ENCODE measurements around the gene FILIP1L.

The FILIP1L gene

GRCh38 chr3:99859825-99860224 is 254.5 kb downstream of the FILIP1L start:
- Histone ChIP-seq H3K27ac (ENCODE audit: low read length) (no peak overlapping the region), H3K79me2 (ENCODE audit: insufficient read depth, low read length) (no peaks in the 10 kb centered on the region), H3K4me3 (ENCODE audit: low read depth in 1 of 2, low read length in 2 of 2) (no peak overlapping the region)

GRCh38 chr3:99858469-99858868 is 255.8 kb downstream of the FILIP1L start:
- no peaks in the 10 kb centered on the region for H3K4me1 ChIP-seq (ENCODE audit: insufficient read depth, low read length)
- peaks cover 26% of the 10 kb centered on the region for H4K20me1 ChIP-seq (ENCODE audit: insufficient read depth, low read length)
- DNase-seq (no peak), ATAC-seq (ENCODE audit: insufficient read depth, low read depth) (no peak)
- H3K9ac ChIP-seq (ENCODE audit: low read depth, low read length) = no peak overlapping the region
- H3K79me2 ChIP-seq (ENCODE audit: insufficient read depth, low read length) = no peaks in the 10 kb centered on the region
- H3K4me2 ChIP-seq (ENCODE audit: insufficient read depth, low read length) = no peak overlapping the region
- no peak overlapping the region for H3K4me3 ChIP-seq (ENCODE audit: low read depth in 1 of 2, low read length in 2 of 2)
- no peak overlapping the region for H2AFZ ChIP-seq (ENCODE audit: low read depth, low read length)
- no peaks in the 10 kb centered on the region for H3K9me3 ChIP-seq (ENCODE audit: insufficient read depth, low read length, severe bottlenecking)
- peaks cover 2% of the 10 kb centered on the region for H3K27me3 ChIP-seq (ENCODE audit: insufficient read depth, low read length, poor library complexity)
- no peak for TF ChIP-seq EZH2 (IDR thresholded peaks at IDR 0.05; ENCODE audit: borderline replicate concordance, low read depth, low read length, severe bottlenecking)
- no peak for TF ChIP-seq CTCF (IDR thresholded peaks at IDR 0.05; ENCODE audit: borderline replicate concordance, extremely low read depth, low read length, poor library complexity, severe bottlenecking)
- H3K36me3 ChIP-seq (ENCODE audit: insufficient read depth, low read length) = no peaks in the 10 kb centered on the region
- H3K27ac ChIP-seq (ENCODE audit: low read length) = no peak overlapping the region

More at GRCh38 chr3:99859825-99860224, 254.5 kb downstream of the FILIP1L start:
- Histone ChIP-seq H3K27me3 (ENCODE audit: insufficient read depth, low read length, poor library complexity) (peaks cover 2% of the 10 kb centered on the region), H3K4me2 (ENCODE audit: insufficient read depth, low read length) (no peak overlapping the region), H3K9me3 (ENCODE audit: insufficient read depth, low read length, severe bottlenecking) (no peaks in the 10 kb centered on the region), H2AFZ (ENCODE audit: low read depth, low read length) (no peak overlapping the region), H3K36me3 (ENCODE audit: insufficient read depth, low read length) (no peaks in the 10 kb centered on the region), H3K4me1 (ENCODE audit: insufficient read depth, low read length) (no peaks in the 10 kb centered on the region), H4K20me1 (ENCODE audit: insufficient read depth, low read length) (peaks cover 14% of the 10 kb centered on the region), H3K9ac (ENCODE audit: low read depth, low read length) (no peak overlapping the region)
- TF ChIP-seq CTCF (IDR thresholded peaks at IDR 0.05; ENCODE audit: borderline replicate concordance, extremely low read depth, low read length, poor library complexity, severe bottlenecking) = no peak
- no peak for TF ChIP-seq EZH2 (IDR thresholded peaks at IDR 0.05; ENCODE audit: borderline replicate concordance, low read depth, low read length, severe bottlenecking)
- ATAC-seq (ENCODE audit: insufficient read depth, low read depth) (no peak), DNase-seq (no peak)

- DNase-seq (no peak), ATAC-seq (ENCODE audit: insufficient read depth, low read depth) (no peak)
- H3K36me3 ChIP-seq (ENCODE audit: insufficient read depth, low read length) = no peaks in the 10 kb centered on the region
- H3K9ac ChIP-seq (ENCODE audit: low read depth, low read length) = no peak overlapping the region
- no peaks in the 10 kb centered on the region for H3K79me2 ChIP-seq (ENCODE audit: insufficient read depth, low read length)
- H4K20me1 ChIP-seq (ENCODE audit: insufficient read depth, low read length) = peaks cover 27% of the 10 kb centered on the region
- no peak overlapping the region for H3K27ac ChIP-seq (ENCODE audit: low read length)
- H3K4me3 ChIP-seq (ENCODE audit: low read depth in 1 of 2, low read length in 2 of 2) = no peak overlapping the region
- H3K27me3 ChIP-seq (ENCODE audit: insufficient read depth, low read length, poor library complexity) = no peaks in the 10 kb centered on the region
- no peaks in the 10 kb centered on the region for H3K9me3 ChIP-seq (ENCODE audit: insufficient read depth, low read length, severe bottlenecking)
- no peak for TF ChIP-seq CTCF (IDR thresholded peaks at IDR 0.05; ENCODE audit: borderline replicate concordance, extremely low read depth, low read length, poor library complexity, severe bottlenecking)
- no peak for TF ChIP-seq EZH2 (IDR thresholded peaks at IDR 0.05; ENCODE audit: borderline replicate concordance, low read depth, low read length, severe bottlenecking)
- H2AFZ ChIP-seq (ENCODE audit: low read depth, low read length) = no peak overlapping the region
- H3K4me2 ChIP-seq (ENCODE audit: insufficient read depth, low read length) = no peak overlapping the region
- H3K4me1 ChIP-seq (ENCODE audit: insufficient read depth, low read length) = no peaks in the 10 kb centered on the region
Measured at GRCh38 chr3:99857278-99857677, 257.0 kb downstream of the FILIP1L start.
